Measurements from ENCODE around the gene GADD45G. TPM values are rescaled to one million over a fixed set of nuclear protein-coding genes. Genes with fewer than 3 reads are reported as not detected.

The GADD45G gene
- polyA plus RNA-seq, 1 experiment = 0.07 TPM

DNA sequence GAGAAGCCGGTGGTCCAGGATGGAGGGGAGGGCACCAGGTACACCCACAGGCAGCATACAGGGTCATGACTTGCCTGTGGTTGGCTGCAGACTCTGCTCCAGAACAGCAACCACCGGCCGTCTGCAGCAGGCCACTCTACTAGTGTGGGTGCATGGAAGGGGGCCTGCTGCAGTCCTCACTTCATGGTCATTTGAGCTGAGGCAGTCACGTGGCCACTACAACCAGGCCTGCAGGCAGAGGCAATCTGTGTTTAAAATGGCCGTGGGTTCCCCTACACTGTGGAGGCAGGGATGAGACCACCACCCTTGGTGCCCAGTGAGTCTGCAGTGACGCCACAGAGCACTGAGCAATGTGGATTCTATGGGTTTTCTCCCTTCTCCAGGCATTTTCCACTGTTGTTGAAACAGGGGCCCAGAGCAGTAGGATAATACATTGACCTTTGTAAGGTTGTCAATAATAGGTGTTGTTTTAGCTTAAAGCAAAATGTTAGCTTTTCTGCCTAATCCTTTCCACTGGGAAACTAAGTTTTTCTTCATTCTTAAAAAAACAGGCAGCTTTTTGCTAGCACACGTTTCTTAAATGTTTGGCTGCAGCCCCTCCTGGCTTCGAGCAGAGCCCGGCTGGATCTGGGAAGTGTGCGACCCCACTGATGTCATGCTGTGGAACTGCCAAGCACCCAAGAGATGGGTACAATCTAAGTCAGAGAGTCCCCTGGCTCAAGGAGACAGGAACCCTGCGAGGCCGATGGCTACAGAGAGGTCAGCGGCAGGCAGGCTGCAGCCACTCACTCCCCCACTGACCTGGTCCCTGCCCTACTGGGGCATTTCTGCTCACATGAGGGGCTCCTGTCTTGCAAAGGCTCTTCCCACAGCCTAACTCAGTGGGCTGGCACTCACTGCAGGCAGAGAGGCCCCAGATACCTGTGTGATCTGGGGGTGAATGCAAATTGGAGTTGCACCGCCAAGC, 21.2 kb downstream of the GADD45G start:
- ChIA-PET POLR2A (no interaction called here), CTCF (no interaction called here)
- Histone ChIP-seq H3K27ac (ENCODE audit: low read depth, low read length) (no peak overlapping the region), H3K27me3 (ENCODE audit: control insufficient read depth, insufficient read depth, low read length) (peaks cover 4% of the 10 kb centered on the region), H3K9me3 (ENCODE audit: control insufficient read depth, insufficient read depth, low read length) (no peaks in the 10 kb centered on the region), H3K4me3 (ENCODE audit: low read depth, low read length) (no peak overlapping the region)
- DNase-seq (ENCODE audit: low read depth, low spot score) = no peak
- TF ChIP-seq, protein P1, sequence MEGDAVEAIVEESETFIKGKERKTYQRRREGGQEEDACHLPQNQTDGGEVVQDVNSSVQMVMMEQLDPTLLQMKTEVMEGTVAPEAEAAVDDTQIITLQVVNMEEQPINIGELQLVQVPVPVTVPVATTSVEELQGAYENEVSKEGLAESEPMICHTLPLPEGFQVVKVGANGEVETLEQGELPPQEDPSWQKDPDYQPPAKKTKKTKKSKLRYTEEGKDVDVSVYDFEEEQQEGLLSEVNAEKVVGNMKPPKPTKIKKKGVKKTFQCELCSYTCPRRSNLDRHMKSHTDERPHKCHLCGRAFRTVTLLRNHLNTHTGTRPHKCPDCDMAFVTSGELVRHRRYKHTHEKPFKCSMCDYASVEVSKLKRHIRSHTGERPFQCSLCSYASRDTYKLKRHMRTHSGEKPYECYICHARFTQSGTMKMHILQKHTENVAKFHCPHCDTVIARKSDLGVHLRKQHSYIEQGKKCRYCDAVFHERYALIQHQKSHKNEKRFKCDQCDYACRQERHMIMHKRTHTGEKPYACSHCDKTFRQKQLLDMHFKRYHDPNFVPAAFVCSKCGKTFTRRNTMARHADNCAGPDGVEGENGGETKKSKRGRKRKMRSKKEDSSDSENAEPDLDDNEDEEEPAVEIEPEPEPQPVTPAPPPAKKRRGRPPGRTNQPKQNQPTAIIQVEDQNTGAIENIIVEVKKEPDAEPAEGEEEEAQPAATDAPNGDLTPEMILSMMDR (IDR thresholded peaks at IDR 0.05; ENCODE audit: low read depth, low read length) = no peak

DNA sequence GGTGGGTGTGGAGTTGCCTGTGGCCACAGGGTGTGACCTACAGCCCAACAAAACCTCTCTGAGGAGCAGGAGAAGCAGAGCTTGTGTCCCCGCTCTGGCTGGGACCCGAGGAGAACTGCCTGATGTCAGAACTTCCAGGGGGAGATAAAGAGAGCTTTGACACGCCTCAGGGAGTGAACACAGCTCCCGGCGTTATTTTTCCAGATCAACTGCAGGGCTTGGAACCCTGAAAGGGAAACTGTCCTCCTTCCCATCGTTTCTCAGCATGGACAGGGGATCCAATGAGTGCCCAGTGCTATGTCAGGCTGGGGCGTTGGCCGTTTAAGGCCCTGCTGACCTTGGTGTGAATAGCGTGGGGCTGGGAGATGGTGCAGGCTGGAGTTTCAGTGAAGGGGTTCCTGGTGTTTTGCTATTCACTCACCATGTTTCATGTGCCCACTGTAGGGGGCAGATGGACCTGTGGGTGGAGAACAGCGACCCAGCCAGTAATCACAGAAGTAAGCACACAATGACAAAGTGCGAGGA, 22.0 kb downstream of the GADD45G start:
- Histone ChIP-seq H3K4me3 (ENCODE audit: low read depth, low read length) (no peak overlapping the region), H3K27ac (ENCODE audit: low read depth, low read length) (no peak overlapping the region), H3K27me3 (ENCODE audit: control insufficient read depth, insufficient read depth, low read length) (peaks cover 10% of the 10 kb centered on the region), H3K9me3 (ENCODE audit: control insufficient read depth, insufficient read depth, low read length) (no peaks in the 10 kb centered on the region)
- ChIA-PET POLR2A (no interaction called here), CTCF (no interaction called here)
- DNase-seq (ENCODE audit: low read depth, low spot score) = no peak
- TF ChIP-seq, protein P1 (IDR thresholded peaks at IDR 0.05; ENCODE audit: low read depth, low read length) = no peak

DNA sequence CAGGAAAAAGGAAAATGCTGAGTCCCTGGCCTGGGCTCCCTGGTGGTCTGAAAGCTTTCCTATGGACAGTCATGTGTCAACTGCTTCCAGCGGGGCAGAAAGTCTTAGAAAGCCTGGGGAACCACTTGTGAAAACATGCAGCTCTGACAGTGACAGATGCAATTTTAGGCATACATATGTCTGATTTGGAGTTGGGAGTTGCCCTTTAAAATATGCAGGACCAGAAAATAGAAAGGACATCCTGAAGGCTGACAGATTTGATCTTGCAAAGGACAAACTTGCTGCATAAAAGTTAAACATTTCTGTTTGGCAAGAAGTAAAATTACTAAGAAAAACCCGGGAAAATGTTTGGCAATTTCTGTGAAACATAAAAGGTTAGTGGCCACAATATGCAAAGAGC, 23.8 kb downstream of the GADD45G start:
- DNase-seq (ENCODE audit: low read depth, low spot score) = no peak
- CTCF ChIA-PET = no interaction called here

DNA sequence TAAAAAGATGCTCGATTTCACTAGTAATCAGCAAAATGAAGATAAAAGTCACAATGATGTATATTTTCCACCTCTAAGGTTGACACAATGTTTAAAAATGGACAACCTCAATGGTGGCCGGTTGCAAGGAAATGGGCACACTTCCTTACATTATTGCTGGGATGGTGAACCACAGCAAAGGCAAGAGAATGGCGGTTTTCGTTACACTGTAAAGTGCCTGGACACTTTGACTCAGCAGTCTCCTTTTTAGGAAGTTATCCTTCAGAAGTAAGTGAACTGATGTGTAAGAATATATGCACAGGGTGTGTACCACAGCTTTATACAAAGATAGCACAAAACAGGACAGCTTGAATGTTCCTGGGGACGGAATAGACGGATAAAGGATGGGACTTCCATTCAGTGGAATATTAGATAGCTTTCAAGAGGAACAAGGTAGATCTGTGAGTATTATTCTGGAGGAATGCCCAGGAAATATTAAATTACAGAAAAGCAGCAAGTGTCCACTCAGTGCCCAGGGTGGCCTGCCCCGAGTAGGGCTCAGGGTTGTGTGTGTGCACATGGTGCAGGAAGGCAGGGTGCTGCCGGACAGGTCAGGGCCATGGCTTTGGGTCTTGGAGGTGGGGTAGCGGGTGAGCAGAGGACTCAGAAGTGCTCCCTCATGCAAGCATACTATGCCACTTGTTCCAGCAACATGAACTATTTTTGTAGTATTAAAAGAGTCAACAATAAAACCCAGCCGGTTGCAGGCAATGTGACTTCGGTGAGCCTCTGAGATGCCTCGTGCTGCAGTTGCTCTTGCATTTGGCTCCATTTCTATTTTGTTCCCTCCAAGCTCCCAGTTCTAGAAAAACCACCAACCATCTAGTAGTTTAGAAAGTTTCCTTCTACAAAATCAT, 24.5 kb downstream of the GADD45G start:
- Histone ChIP-seq H3K27me3 (ENCODE audit: control insufficient read depth, insufficient read depth, low read length) (peaks cover 9% of the 10 kb centered on the region), H3K9me3 (ENCODE audit: control insufficient read depth, insufficient read depth, low read length) (no peaks in the 10 kb centered on the region), H3K4me3 (ENCODE audit: low read depth, low read length) (no peak overlapping the region), H3K27ac (ENCODE audit: low read depth, low read length) (no peak overlapping the region)
- TF ChIP-seq, protein P1 (IDR thresholded peaks at IDR 0.05; ENCODE audit: low read depth, low read length) = no peak
- ChIA-PET POLR2A (no interaction called here), CTCF (interaction anchor here (1.0 kb wide), 1 partner anchor 52 kb away, joined by 3 read pairs; no protein-coding TSS in a partner anchor)
- DNase-seq (ENCODE audit: low read depth, low spot score) = no peak

More for the DNA sequence above, 23.8 kb downstream of the GADD45G start:
- Histone ChIP-seq H3K27me3 (ENCODE audit: control insufficient read depth, insufficient read depth, low read length) (peaks cover 12% of the 10 kb centered on the region), H3K27ac (ENCODE audit: low read depth, low read length) (no peak overlapping the region), H3K9me3 (ENCODE audit: control insufficient read depth, insufficient read depth, low read length) (no peaks in the 10 kb centered on the region), H3K4me3 (ENCODE audit: low read depth, low read length) (no peak overlapping the region)
- POLR2A ChIA-PET = no interaction called here
- TF ChIP-seq, protein P1 (IDR thresholded peaks at IDR 0.05; ENCODE audit: low read depth, low read length) = no peak
